ENCODE data around the gene H3-3A. TPM values are rescaled to one million over a fixed set of nuclear protein-coding genes. Genes with fewer than 3 reads are reported as not detected.

H3-3A gene
- total RNA-seq, 1 donor from 2014 or later, result 492 TPM

DNA sequence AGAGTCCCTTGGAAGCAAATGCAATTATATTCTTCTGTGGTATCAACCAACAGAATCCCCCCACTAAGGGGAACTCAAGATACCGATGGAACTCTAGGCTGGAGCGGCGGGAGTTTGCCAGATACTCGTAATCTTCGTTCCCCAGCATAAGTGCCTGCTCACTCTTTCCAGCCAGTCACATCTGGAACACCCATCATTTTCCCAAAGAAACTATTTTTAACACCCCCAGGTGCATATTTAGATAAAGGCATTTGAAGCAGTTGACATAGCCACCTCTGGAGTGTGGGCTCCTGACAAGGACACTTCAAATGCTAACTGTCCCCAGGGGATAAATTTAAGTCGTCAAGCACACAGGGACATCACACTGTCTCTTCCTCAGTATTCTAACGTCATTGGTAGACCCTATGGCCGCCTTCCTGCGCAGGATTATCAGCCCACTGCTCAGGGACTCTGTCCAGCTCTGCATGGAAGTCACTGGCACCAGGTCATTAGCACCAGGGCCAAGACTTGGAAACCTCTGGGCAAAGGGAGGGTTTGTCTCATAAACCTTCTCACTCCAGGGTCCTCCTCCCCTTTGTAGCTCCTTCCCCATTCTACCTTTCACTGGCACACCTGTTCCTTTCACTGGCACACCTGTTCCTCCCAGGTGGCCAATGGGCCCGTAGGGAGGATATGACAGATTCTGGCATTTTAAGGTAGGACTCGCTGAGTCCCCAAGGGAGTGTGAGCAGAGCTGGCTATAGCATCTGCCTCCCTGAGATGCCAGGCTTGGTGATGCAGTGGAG is 48.8 kb downstream of the H3-3A start:
- no peak for DNase-seq (ENCODE audit: low spot score)

DNA sequence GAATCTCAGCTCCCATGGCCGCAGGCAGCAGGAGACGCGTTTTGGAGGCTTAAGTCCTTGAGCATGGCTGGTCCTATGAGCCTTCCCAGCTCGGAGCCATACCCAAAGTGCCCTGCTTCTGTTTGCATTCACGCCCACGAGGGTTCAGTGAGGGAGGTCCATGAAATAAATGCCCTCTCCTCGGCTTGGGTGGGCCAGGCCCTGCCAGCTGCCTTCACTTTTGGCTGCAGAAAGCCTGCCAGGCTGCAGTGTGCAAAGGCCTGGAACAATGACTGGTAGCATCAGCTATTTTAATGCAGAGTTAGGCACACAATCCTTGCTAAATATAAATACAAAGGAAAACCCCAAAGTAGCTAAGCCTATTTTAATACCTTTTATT is 49.4 kb downstream of the H3-3A start:
- no peak for DNase-seq (ENCODE audit: low spot score)

DNA sequence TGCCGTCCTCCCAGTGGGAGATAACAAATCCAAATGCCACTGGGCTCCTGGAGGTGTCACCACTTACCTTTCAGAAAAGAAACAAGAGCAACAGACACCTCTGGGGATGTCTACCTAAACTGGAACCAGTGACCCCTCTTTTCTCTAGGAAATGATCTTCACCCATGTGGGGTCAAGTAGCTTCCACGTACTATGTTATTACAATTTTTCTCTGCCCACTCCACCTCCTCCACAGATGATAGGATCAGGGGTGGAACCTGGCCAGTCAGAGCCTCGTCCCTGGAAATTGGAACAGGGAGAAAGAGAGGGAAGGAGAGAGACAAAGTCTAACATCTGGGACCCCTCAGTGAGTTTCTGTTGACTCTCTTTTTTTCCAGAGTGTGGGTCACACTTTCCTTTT is 50.1 kb downstream of the H3-3A start:
- DNase-seq (ENCODE audit: low spot score), result no peak

- no peak for DNase-seq (ENCODE audit: low spot score)
Observed at GRCh38 chr1:226116673-226117072, 54.2 kb downstream of the H3-3A start.

DNA sequence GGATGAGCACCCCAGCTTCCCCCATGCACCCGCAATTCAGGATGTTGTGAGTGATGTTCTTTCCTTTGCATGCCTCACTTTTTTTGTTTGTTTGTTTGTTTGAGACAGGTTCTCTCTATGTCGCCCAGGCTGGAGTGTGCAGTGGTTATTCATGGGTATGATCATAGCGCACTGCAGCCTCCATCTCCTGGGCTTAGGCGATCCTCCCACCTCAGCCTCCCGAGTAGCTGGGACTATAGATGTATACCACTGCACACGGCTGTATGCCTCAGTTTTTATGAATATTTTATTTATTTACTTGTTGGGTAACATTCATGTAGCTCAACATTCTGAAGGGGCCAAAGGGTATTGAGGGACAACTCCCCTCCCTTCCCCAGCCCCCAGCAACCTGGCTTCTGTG is 54.8 kb downstream of the H3-3A start:
- DNase-seq (ENCODE audit: low spot score), result no peak

- DNase-seq (ENCODE audit: low spot score), result no peak
Observed at GRCh38 chr1:226118357-226118756, 55.8 kb downstream of the H3-3A start.

GRCh38 chr1:226119169-226119568 is 56.7 kb downstream of the H3-3A start:
- DNase-seq (ENCODE audit: low spot score), result no peak

DNA sequence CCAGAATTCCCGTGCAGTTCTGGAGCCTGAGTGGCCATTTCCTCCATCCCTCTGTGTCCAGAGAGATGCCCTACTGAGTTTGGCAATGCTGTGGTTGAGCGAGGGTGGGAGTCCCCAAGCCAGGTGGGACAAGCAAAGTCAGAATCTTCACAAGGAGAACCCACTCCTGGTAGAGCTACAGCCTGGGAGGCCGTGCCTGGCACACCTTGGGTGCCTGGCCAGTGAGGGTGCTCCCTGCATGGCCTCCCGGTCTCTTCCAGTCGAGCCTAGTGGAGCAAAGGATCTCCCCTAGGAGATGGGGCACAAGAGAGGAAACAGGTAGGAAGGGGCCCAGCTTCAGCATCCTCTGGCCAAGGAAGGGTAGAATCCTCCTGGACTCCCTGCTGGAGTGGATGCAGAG is 57.9 kb downstream of the H3-3A start:
- DNase-seq (ENCODE audit: low spot score), result no peak

DNA sequence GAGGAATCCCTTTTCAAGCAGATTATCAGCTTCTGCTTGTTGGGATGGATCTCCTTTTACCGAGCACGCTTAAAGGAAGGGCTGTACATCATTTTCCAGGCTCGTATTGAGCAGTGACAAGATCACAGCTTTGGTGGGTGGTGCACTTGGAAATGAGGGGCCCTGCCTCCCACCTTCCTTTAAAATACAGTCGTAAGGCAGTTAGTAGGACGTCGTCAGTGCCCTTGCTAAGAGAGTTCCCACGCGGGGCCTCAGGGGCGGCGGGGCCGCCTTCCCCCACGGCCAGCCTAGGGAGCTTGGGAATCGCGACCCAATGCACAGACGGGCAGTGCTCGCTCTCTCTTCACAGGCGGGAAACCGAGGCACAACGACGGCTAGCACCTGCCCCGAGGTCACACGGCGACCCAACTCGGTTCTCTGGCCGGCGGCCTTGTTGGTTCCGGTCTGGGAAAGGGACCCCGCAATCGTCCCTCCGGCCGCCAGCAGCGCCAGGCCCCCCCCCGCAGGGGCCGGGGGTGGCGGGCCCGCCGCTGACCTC is 58.6 kb downstream of the H3-3A start:
- DNase-seq (ENCODE audit: low spot score), result no peak

Other genes with a start within 250 kb of the H3-3A start
- gene TMEM63A, start 180.3 kb upstream of the H3-3A start, total RNA-seq, result 153 TPM
- gene LEFTY1, start 173.6 kb upstream of the H3-3A start, total RNA-seq, result 1.5 TPM
- 71.8 TPM for gene PYCR2, start 138.5 kb upstream of the H3-3A start, total RNA-seq
- gene LEFTY2, start 121.5 kb upstream of the H3-3A start, total RNA-seq, result 0.23 TPM
- 15.0 TPM for gene SDE2, start 63.4 kb upstream of the H3-3A start, total RNA-seq
- gene ACBD3, start 124.0 kb downstream of the H3-3A start, total RNA-seq, result 39.0 TPM
- gene MIXL1, start 160.9 kb downstream of the H3-3A start, total RNA-seq, result not detected
- 1.8 TPM for gene LIN9, start 246.4 kb downstream of the H3-3A start, total RNA-seq